Peyer's patch (tissue), 4 donors: ENCODE results near the gene MMP24.

Experiments
- POLR2A ChIP-seq, 2 donors: fragments of 450-650 bp; IDR thresholded peaks; one replicate each; pipeline ENCODE4 v1.5.1; 2017; ENCODE audit warnings: antibody characterized with exemption in 2 of 2, mild to moderate bottlenecking in 2 of 2, moderate library complexity in 2 of 2
- TF ChIP-seq, protein P1 (sequence below), 6 experiments: fragments of 450-650 bp in 4 of 6; fragments of 200-600 bp in 2 of 6; sonication (generic) in 1 of 6; IDR thresholded peaks; one replicate each; pipeline ENCODE4 v1.5.1; 2017 to 2019; ENCODE audit warnings: antibody characterized with exemption in 6 of 6, mild to moderate bottlenecking in 3 of 6, moderate library complexity in 1 of 6

DNA sequence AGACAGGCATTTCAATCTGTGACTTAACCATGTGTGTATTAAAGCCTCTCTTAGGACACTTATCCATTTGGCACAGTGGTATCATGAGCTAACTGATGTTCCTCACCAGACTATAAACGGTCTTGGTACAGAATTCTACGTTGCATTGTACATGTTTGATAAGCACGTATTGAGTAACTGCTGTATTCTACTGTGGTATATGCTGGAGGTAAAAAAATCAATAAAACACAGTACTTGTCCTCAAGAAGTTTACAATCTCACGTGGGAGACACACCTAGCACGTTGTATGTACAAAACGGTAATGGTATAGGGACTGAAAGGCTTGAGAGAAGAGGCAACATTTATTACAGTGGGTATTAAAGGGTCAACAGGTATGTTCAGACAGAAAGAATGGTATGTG lies 98.9 kb downstream of the MMP24 start:
- TF ChIP-seq, protein P1, sequence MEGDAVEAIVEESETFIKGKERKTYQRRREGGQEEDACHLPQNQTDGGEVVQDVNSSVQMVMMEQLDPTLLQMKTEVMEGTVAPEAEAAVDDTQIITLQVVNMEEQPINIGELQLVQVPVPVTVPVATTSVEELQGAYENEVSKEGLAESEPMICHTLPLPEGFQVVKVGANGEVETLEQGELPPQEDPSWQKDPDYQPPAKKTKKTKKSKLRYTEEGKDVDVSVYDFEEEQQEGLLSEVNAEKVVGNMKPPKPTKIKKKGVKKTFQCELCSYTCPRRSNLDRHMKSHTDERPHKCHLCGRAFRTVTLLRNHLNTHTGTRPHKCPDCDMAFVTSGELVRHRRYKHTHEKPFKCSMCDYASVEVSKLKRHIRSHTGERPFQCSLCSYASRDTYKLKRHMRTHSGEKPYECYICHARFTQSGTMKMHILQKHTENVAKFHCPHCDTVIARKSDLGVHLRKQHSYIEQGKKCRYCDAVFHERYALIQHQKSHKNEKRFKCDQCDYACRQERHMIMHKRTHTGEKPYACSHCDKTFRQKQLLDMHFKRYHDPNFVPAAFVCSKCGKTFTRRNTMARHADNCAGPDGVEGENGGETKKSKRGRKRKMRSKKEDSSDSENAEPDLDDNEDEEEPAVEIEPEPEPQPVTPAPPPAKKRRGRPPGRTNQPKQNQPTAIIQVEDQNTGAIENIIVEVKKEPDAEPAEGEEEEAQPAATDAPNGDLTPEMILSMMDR (IDR thresholded peaks at IDR 0.05): no peak
- TF ChIP-seq POLR2A (IDR thresholded peaks at IDR 0.05): no peak
